PC-3 (cell line): ENCODE measurements around the gene IRF1.

Experiments used
- EZH2 ChIP-seq: fragments of 300-600 bp; sonication (generic); IDR thresholded peaks from one replicate; pipeline ENCODE4 v1.6.1; 2017; ENCODE audit warnings: antibody characterized with exemption, mild to moderate bottlenecking, low read length; ENCODE audit not compliant: unreplicated experiment
- EZH2phosphoT487 ChIP-seq: fragments of 300-600 bp; sonication (generic); IDR thresholded peaks from 2 replicates; pipeline ENCODE4 v1.6.1; 2018; ENCODE audit warnings: mild to moderate bottlenecking, antibody characterized with exemption, low read length, borderline replicate concordance
- TF ChIP-seq, protein P1 (sequence below): fragments of 300-600 bp; sonication (generic); conservative IDR thresholded peaks from 2 replicates; pipeline ENCODE4 v1.5.1; 2017; ENCODE audit warnings: antibody characterized with exemption, low read depth, mild to moderate bottlenecking, low read length

DNA sequence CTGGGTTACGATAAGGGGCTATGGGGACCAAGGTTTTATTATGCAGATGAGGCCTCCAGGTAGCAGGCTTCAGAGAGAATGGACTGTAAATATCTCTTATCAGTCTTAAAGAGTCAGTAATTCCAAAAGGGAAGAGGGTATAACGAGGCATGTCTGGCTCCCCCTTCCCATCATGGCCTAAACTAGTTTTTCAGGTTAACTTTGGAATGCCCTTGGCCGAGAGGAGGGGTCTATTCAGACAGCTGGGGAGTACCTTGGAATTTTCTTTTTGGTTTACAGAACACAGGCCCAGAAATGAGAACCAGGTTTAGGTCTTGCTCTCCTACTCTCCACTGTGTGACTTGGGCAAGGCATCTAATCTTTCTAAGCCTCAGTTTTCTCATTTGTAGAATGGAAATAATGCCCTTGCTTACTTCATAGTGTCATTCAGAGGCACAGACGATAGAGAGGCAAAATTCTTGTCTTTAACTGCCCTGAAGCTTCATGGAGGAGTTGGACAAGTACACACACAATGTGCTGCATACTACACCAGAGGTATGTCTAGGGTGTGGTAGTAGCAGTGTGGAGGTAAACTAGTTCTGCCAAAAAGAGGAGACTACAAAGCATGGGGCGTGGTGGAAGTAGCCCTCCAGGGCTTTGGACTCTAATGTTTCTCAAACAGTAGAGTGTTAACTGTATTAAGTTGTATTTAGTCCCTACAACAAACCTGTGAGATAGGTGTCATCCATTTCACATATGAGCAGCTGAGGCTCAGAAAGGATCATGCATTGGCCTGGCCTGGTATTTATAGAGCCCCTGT lies 45.5 kb downstream of the IRF1 start:
- TF ChIP-seq, protein P1, sequence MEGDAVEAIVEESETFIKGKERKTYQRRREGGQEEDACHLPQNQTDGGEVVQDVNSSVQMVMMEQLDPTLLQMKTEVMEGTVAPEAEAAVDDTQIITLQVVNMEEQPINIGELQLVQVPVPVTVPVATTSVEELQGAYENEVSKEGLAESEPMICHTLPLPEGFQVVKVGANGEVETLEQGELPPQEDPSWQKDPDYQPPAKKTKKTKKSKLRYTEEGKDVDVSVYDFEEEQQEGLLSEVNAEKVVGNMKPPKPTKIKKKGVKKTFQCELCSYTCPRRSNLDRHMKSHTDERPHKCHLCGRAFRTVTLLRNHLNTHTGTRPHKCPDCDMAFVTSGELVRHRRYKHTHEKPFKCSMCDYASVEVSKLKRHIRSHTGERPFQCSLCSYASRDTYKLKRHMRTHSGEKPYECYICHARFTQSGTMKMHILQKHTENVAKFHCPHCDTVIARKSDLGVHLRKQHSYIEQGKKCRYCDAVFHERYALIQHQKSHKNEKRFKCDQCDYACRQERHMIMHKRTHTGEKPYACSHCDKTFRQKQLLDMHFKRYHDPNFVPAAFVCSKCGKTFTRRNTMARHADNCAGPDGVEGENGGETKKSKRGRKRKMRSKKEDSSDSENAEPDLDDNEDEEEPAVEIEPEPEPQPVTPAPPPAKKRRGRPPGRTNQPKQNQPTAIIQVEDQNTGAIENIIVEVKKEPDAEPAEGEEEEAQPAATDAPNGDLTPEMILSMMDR: no peak
- TF ChIP-seq EZH2phosphoT487: no peak
- TF ChIP-seq EZH2: no peak
